PC-3 (cell line): ENCODE data around the gene RRM1. TPM values are rescaled to one million over a fixed set of nuclear protein-coding genes. Genes with fewer than 3 reads are reported as not detected.

Experiments
- ATAC-seq: fragments of 200-7000 bp; cut with Tn5 transposase; 2 replicates; pipeline ENCODE4 v1.9.1; 2020; ENCODE audit warnings: mild to moderate bottlenecking, moderate library complexity
- BruUV-seq: library from RNA; stranded (reverse); fragments of 400-500 nt; replicated peaks from 2 replicates; lab custom pipeline; 2021; lab: Mats Ljungman, UMichigan
- CTCF ChIA-PET: fragments of 300-600 bp; sonication (Branson Sonifier 250); formaldehyde crosslinking; loops from one replicate; lab custom pipeline; 2022; ENCODE audit warnings: antibody characterized with exemption; lab: Charles Lee
- POLR2A ChIA-PET: fragments of 300-600 bp; sonication (Branson Sonifier 250); formaldehyde crosslinking; loops from one replicate; lab custom pipeline; 2022; ENCODE audit warnings: antibody characterized with exemption; ENCODE audit not compliant: unreplicated experiment; lab: Charles Lee
- DNase-seq: peaks from one replicate; pipeline ENCODE4 v3.0.0-alpha.2; 2015
- H2AFZ ChIP-seq: fragments of 300-600 bp; sonication (generic); 2 replicates; pipeline ENCODE4 v1.6.0; 2016; ENCODE audit warnings: antibody characterized with exemption, low read length
- H3F3A ChIP-seq: fragments of 300-600 bp; sonication (generic); one replicate; pipeline ENCODE4 v1.6.0; 2017; ENCODE audit warnings: antibody characterized with exemption, low read length, control low read depth, mild to moderate bottlenecking; ENCODE audit not compliant: unreplicated experiment
- H3K27ac ChIP-seq: fragments of 300-600 bp; sonication (generic); 2 replicates; pipeline ENCODE4 v1.5.1; 2016; ENCODE audit warnings: mild to moderate bottlenecking, low read length
- H3K27me3 ChIP-seq: fragments of 300-600 bp; sonication (generic); 2 replicates; pipeline ENCODE4 v1.6.1; 2016; ENCODE audit warnings: low read length, mixed read lengths
- H3K36me3 ChIP-seq: fragments of 300-600 bp; sonication (generic); 2 replicates; pipeline ENCODE4 v1.6.1; 2016; ENCODE audit warnings: low read depth, mixed run types, low read length, mixed read lengths
- H3K4me1 ChIP-seq: fragments of 300-600 bp; sonication (generic); 2 replicates; pipeline ENCODE4 v1.5.1; 2016; ENCODE audit warnings: low read length; ENCODE audit not compliant: insufficient read depth
- H3K4me2 ChIP-seq: fragments of 300-600 bp; sonication (generic); 2 replicates; pipeline ENCODE4 v1.6.0; 2016; ENCODE audit warnings: low read length
- H3K4me3 ChIP-seq: fragments of 300-600 bp; sonication (generic); 2 replicates; pipeline ENCODE4 v1.5.1; 2016; ENCODE audit warnings: mild to moderate bottlenecking, low read length, mixed read lengths
- H3K79me2 ChIP-seq: fragments of 300-600 bp; sonication (generic); 2 replicates; pipeline ENCODE4 v1.6.1; 2017; ENCODE audit warnings: low read length, mixed read lengths
- H3K9ac ChIP-seq: fragments of 300-600 bp; sonication (generic); 2 replicates; pipeline ENCODE4 v1.6.0; 2016; ENCODE audit warnings: mild to moderate bottlenecking, low read length
- H3K9me2 ChIP-seq: fragments of 300-600 bp; sonication (generic); replicated peaks from 2 replicates; pipeline ENCODE4 v1.6.1; 2016; ENCODE audit warnings: mixed run types, low read length, mixed read lengths
- H3K9me3 ChIP-seq: fragments of 300-600 bp; sonication (generic); 2 replicates; pipeline ENCODE4 v1.6.1; 2016; ENCODE audit warnings: low read length, mixed read lengths
- H4K20me1 ChIP-seq: fragments of 300-600 bp; sonication (generic); 2 replicates; pipeline ENCODE4 v1.6.1; 2016; ENCODE audit warnings: low read length, mixed read lengths
- EZH2 ChIP-seq: fragments of 300-600 bp; sonication (generic); IDR thresholded peaks from one replicate; pipeline ENCODE4 v1.6.1; 2017; ENCODE audit warnings: antibody characterized with exemption, mild to moderate bottlenecking, low read length; ENCODE audit not compliant: unreplicated experiment
- EZH2phosphoT487 ChIP-seq: fragments of 300-600 bp; sonication (generic); IDR thresholded peaks from 2 replicates; pipeline ENCODE4 v1.6.1; 2018; ENCODE audit warnings: mild to moderate bottlenecking, antibody characterized with exemption, low read length, borderline replicate concordance
- intact Hi-C: fragments of 100-400 bp; cut with micrococcal nuclease; formaldehyde crosslinking; loops from 2 replicates; pipeline ENCODE4 v1.9.0; 2023
- total RNA-seq: library from RNA; depleted of rRNA; stranded (reverse); fragments of >200 nt; gene quantifications from 2 replicates; pipeline ENCODE4 v1.2.3, GENCODE V29; 2014
- TF ChIP-seq, protein P1 (sequence below): fragments of 300-600 bp; sonication (generic); conservative IDR thresholded peaks from 2 replicates; pipeline ENCODE4 v1.5.1; 2017; ENCODE audit warnings: antibody characterized with exemption, low read depth, mild to moderate bottlenecking, low read length

The RRM1 gene
- total RNA-seq, 1 experiment from 2014 or later: 106 TPM

DNA sequence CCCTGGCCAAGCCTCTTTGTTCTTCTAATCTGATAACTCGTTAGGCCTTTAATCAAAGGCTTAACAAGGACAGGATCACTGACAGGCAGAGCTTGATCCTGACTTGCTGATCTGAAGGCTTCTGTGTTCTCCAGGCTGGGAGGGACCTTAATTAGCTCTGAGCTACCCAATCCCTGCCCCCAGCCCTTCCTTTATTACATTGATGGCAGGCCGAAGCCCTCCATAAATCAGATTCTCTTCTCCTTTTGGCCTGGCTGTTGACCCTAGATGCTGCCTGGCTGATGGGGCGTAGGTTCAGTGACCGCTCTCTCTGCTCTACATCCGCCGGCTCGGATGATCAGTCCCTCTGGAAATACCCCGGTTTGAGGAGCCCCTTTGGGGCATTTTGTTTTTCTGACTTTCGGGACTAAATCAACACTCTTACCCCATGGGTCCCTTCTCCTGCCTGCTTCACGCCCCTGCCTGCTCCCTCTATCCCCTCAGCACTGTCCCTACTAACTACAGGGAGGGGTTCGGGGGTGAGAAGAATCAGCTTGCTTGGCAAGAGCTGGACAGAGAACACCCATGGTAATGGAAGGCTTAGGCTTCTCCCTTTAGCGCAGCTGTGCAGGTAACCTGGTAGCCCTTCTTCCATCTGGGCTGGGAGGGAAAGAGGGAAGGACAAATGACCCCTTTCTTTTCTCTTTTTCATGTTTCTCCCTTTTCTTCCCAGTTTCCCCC is 10.0 kb upstream of the RRM1 start:
- no peak overlapping the region for H3K4me2 ChIP-seq
- H3F3A ChIP-seq: no peaks in the 10 kb centered on the region
- H2AFZ ChIP-seq: no peak overlapping the region
- CTCF ChIA-PET: no interaction called here
- no TSS peak for BruUV-seq
- H3K9ac ChIP-seq: no peak overlapping the region
- H3K27me3 ChIP-seq: no peaks in the 10 kb centered on the region
- H4K20me1 ChIP-seq: no peaks in the 10 kb centered on the region
- no peak overlapping the region for H3K4me3 ChIP-seq
- H3K36me3 ChIP-seq: 0 out of 2 replicates have a peak, but pooled peaks cover 3% of the 10 kb centered on the region
- no peaks in the 10 kb centered on the region for H3K79me2 ChIP-seq
- H3K4me1 ChIP-seq: no peaks in the 10 kb centered on the region
- POLR2A ChIA-PET: no interaction called here
- no peaks in the 10 kb centered on the region for H3K9me3 ChIP-seq
- ATAC-seq (no peak), DNase-seq (no peak)
- H3K27ac ChIP-seq: no peak overlapping the region
- intact Hi-C loops: no loop called here
- no peaks in the 10 kb centered on the region for H3K9me2 ChIP-seq
- TF ChIP-seq EZH2 (no peak), EZH2phosphoT487 (no peak)
- TF ChIP-seq, protein P1, sequence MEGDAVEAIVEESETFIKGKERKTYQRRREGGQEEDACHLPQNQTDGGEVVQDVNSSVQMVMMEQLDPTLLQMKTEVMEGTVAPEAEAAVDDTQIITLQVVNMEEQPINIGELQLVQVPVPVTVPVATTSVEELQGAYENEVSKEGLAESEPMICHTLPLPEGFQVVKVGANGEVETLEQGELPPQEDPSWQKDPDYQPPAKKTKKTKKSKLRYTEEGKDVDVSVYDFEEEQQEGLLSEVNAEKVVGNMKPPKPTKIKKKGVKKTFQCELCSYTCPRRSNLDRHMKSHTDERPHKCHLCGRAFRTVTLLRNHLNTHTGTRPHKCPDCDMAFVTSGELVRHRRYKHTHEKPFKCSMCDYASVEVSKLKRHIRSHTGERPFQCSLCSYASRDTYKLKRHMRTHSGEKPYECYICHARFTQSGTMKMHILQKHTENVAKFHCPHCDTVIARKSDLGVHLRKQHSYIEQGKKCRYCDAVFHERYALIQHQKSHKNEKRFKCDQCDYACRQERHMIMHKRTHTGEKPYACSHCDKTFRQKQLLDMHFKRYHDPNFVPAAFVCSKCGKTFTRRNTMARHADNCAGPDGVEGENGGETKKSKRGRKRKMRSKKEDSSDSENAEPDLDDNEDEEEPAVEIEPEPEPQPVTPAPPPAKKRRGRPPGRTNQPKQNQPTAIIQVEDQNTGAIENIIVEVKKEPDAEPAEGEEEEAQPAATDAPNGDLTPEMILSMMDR: no peak

DNA sequence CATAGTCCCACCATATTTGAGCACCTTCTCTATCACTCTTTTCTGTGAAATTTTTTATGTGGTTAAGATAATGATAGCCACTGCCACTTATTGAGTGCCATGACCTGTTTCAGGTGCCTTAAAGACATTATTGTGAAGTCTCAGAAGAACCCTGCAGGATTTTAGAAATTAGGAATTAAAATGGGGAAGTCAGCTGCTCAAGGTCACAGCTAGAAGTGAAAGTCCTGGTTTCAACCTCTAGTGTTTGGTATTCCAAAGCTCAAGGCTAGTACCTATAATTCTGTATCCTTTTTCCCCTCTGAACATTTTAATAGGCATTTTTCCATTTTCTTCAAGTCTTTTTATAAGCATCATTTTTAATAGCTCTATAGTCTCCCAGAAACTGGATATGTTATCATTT is 9.0 kb upstream of the RRM1 start:
- Histone ChIP-seq H3K4me3 (no peak overlapping the region), H3K27me3 (no peaks in the 10 kb centered on the region), H3K4me2 (no peak overlapping the region), H3K9ac (no peak overlapping the region), H3K36me3 (0 out of 2 replicates have a peak, but pooled peaks cover 3% of the 10 kb centered on the region), H3K27ac (no peak overlapping the region), H3K79me2 (no peaks in the 10 kb centered on the region), H3K9me2 (no peaks in the 10 kb centered on the region), H3K4me1 (no peaks in the 10 kb centered on the region), H2AFZ (no peak overlapping the region), H3K9me3 (no peaks in the 10 kb centered on the region), H3F3A (no peaks in the 10 kb centered on the region), H4K20me1 (no peaks in the 10 kb centered on the region)
- BruUV-seq: no TSS peak
- ATAC-seq (no peak), DNase-seq (no peak)
- ChIA-PET CTCF (no interaction called here), POLR2A (no interaction called here)
- TF ChIP-seq EZH2 (no peak), EZH2phosphoT487 (no peak)
- TF ChIP-seq, protein P1: no peak
- intact Hi-C loops: no loop called here

GRCh38 chr11:4086575-4087353 is 7.8 kb upstream of the RRM1 start:
- Histone ChIP-seq H3K4me2 (no peak overlapping the region), H3K27me3 (no peaks in the 10 kb centered on the region), H3K79me2 (no peaks in the 10 kb centered on the region), H3K9me3 (no peaks in the 10 kb centered on the region), H3F3A (no peaks in the 10 kb centered on the region), H3K4me1 (no peaks in the 10 kb centered on the region), H4K20me1 (no peaks in the 10 kb centered on the region), H3K9me2 (no peaks in the 10 kb centered on the region), H3K4me3 (no peak overlapping the region), H3K36me3 (0 out of 2 replicates have a peak, but pooled peaks cover 3% of the 10 kb centered on the region), H3K9ac (no peak overlapping the region), H2AFZ (no peak overlapping the region), H3K27ac (no peak overlapping the region)
- POLR2A ChIA-PET: no interaction called here
- intact Hi-C loops: no loop called here
- BruUV-seq: no TSS peak
- no peak for DNase-seq
- TF ChIP-seq EZH2 (no peak), EZH2phosphoT487 (no peak)
- TF ChIP-seq, protein P1: no peak
- CTCF ChIA-PET: no interaction called here
- ATAC-seq: no peak
